ENCODE results near the gene STXBP5. TPM values are rescaled to one million over a fixed set of nuclear protein-coding genes. Genes with fewer than 3 reads are reported as not detected.
"Not testable (repeated sequence)": the region's sequence is repeated elsewhere in the genome, so short reads cannot be mapped to it uniquely, and the experiment has no call there.

Gene STXBP5
- total RNA-seq, 1 experiment from 2014 or later: 15.1 TPM

GRCh38 chr6:147372806-147373205, 168.6 kb downstream of the STXBP5 start:
- DNase-seq (ENCODE audit: low spot score): no peak

- DNase-seq (ENCODE audit: low spot score): no peak
These were observed 174.6 kb downstream of the STXBP5 start for GRCh38 chr6:147378819-147379218.

- DNase-seq (ENCODE audit: low spot score): not testable (repeated sequence)
These were observed 176.6 kb downstream of the STXBP5 start for GRCh38 chr6:147380841-147381240.

DNA sequence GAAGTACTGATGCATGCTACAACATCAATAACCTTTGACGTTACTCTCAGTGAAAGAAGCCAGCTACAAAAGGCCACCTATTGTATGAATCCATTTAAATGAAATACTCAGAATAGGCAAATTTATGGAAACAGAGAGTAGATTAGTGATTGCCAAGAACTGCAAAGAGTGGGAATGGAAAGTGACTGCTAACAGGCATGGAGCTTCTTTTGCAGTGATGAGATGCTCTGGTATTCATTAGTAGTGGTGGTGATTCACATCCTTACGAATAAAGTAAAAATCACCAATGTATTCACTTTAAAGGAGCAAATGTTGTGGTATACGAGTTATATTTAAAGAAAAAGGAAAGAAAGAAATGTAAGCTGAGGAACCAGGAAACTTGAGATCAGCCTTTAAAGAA, 177.5 kb downstream of the STXBP5 start:
- DNase-seq (ENCODE audit: low spot score): no peak

DNA sequence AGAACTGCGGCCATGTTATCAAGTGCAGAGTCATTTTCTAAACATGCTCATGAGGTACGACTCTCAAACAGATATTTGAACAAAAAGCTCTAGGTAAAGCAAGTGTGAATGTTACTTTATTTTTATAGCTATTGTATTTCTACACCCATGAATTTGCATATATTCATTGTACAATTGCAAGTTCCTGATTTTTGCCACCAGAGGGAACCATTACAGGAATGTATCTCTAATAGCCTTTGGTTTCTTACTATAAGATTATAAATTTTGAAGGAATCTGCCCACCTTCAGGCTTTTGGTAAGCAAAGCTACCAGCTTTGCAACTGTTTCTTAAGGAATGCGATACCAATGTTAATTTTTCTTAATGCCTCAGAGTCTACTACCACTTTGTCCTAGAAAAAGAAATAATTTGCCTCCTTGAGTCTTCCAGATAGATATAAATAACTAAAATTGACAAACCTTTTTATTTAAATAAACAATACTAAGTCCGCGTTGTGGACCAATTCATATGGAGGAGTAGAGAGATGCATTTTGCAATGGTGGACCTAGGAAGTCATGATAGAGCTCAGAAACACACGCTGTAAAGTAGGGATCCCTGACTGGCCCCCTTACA, 178.8 kb downstream of the STXBP5 start:
- DNase-seq (ENCODE audit: low spot score): peak; percentile 49

DNA sequence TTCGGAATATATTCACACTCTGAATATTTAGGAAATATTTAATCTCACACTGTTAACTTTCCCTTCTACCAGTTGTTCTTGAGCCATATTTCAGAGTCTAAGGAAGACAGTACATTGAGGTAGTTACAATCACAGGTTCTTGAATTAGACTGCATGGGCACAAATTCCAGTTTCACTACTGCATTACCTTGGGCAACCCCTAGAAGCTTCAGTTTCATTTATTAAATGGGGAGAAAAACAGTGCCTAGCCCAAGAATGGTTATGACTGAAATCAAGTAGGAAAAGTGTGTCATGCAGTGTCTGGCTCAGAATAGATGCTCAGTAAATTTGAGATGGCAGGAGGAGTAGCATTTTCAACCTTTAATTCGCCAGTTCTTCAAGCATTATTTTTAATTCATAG, 179.8 kb downstream of the STXBP5 start:
- no peak for DNase-seq (ENCODE audit: low spot score)

DNA sequence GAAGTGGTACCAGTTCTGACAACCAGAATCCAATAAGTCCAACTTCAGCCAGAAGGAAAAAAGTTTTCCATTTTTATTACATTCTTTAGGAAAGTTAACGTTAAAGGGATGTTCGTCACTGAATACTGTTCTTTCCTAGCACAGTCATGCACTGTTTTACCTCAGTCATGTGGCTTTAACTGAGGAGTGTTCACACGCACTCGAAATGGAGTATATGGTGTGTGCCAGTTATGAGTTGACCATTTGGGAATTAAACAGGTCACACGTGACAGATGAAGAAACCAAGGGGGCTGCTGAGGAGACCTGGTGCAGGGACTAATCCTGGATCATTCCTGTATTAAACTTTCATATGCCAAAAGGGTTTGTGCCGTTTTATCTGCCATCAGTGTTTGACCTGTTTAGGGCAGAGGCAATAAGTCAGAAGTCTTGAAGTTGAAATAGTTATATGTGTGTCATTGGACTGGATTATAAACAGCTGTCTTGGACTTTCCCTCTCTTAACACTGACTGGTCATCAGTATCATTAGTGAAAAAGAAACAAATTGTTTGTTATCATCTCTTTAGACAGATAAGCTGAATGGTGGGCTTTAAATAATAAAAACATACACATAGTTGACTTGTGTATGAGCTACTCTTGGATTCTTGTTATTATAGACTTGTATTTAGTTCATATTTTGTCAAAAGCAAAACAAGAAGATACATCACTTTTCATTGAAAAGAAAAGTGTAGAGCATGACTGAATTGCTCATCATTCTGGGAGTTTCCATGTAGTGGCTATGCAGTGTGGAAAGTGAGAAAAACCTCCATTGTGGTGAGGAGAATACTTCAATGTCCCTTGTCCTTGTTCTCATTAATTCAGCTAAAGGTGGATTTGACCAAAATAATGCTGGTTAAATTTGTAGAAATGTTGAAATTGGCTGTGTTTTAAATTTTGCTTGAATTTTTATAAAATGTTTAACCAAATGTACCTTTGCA, 180.8 kb downstream of the STXBP5 start:
- no peak for DNase-seq (ENCODE audit: low spot score)

- DNase-seq (ENCODE audit: low spot score): no peak
These were observed 185.2 kb downstream of the STXBP5 start for GRCh38 chr6:147389463-147389862.

DNA sequence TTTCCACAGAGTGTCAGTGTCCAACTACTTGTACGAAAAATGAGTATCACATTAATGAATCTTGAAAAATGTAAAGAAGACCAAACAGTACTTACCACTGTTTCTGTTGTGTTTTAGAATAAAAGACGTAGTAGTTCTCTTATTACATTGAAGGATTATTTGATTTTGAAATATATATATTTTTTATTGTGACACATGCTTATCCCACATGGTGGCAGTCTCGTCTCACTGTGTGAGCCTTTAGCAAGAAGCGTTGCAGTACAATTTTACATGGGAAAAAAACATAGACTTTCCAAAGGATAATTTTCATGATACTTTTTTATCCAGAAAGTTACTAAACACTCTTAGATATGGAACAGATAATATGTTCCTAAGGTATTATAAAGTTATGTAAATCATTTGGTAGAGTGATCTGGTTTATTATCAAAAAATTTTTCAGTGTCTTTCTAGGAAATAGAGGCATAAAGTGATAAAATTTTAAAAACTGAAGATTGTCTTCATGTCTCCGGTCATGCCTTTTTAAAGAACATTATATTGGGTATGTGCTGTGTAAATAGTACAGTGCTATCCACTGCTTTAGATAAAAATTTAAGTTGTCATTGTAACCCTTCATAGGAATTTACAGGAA, 186.8 kb downstream of the STXBP5 start:
- peak; percentile 38 for DNase-seq (ENCODE audit: low spot score)

DNA sequence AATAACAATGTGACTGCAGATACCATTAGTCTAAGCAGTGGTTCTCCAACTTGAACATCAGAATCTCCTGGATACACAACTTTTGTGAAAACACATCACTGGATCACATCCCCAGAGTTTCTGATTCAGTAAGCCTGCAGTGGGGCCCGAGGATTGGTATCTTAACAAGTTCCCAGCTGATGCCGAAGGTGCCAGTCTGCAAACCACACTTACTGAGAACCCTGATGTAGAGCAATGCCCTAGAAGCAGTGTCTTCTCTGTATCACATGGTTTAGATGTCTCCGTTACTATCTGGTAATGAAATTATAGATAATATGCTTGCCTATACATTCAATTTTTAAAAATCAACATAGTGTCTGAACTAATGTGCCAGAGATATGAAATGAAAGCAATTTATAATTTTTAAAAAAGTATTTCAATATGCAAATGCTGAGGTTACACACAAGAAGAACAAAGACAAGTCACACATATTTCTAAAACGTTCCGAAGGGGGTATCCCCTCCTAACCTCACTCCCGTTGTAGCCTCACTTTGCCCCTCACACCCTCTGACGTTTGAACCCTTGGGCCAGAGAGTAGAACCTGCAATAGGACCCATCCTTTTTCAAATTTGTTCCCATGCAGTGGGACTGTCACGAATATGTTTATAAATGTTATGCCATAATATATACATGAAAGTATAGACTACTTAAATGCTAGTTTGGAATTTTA, 188.9 kb downstream of the STXBP5 start:
- no peak for DNase-seq (ENCODE audit: low spot score)

- no peak for DNase-seq (ENCODE audit: low spot score)
These were observed 190.9 kb downstream of the STXBP5 start for GRCh38 chr6:147395158-147395557.

GRCh38 chr6:147397306-147397705, 193.1 kb downstream of the STXBP5 start:
- no peak for DNase-seq (ENCODE audit: low spot score)

- no peak for DNase-seq (ENCODE audit: low spot score)
These were observed 196.8 kb downstream of the STXBP5 start for GRCh38 chr6:147400968-147401367.

- DNase-seq (ENCODE audit: low spot score): no peak
These were observed 197.6 kb downstream of the STXBP5 start for GRCh38 chr6:147401779-147402178.

DNA sequence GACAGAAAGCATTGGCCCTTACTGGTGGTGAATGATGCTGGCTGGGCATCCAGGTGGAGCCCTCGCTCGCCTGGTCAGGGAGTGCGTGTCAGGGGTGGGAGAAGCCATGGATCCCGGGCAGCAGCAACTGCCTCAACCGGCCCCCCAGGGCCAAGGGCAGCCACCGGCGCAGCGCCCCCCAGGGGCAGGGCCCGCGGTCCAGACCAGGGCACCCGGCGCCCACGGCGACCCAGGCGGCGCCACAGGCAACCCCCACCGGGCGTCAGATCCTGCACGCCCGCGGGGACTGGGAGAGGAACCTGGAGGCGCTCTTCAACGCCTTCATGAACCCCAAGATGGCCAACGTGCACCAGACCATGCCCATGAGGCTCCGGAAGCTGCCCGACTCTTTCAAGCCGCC, 202.6 kb downstream of the STXBP5 start:
- DNase-seq (ENCODE audit: low spot score): no peak

GRCh38 chr6:147407571-147407970, 203.4 kb downstream of the STXBP5 start:
- no peak for DNase-seq (ENCODE audit: low spot score)

DNA sequence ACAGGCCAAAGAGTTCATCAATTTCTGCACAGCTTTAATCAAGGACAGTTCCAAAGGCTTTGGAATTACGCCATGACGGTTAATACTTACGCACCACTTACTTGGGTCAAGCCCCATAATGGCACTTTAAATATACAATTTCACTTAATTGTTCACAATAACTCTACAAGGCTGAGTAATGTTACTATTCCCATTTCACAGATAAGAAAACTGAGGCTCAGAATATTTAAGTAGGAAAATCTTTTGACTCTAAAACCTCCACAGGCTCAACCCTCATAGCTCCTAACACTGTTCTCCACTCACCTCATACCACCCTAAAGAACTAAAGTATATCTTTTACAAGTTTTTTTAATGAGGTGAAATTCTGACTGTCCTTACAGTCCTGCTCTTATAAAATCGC, 212.4 kb downstream of the STXBP5 start:
- DNase-seq (ENCODE audit: low spot score): no peak

DNA sequence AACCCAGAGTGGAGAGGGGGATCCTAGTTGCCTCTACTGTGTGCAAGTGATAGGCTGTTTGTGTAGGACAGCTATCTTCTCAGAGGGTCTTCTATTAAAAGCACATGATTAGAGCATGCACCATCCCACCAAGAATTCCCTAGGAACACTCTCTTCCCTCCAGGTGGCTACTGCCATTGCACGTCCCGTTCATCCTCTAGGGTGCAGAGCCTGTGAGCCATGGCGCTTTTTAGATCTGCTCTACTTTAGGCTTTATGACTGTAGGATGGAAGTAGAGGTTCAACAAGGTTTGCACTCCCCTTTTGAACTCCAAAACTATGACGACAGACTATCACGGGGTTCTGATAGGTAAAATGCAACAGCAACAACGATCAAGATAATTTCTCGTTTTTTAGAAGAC, 213.7 kb downstream of the STXBP5 start:
- DNase-seq (ENCODE audit: low spot score): no peak

DNA sequence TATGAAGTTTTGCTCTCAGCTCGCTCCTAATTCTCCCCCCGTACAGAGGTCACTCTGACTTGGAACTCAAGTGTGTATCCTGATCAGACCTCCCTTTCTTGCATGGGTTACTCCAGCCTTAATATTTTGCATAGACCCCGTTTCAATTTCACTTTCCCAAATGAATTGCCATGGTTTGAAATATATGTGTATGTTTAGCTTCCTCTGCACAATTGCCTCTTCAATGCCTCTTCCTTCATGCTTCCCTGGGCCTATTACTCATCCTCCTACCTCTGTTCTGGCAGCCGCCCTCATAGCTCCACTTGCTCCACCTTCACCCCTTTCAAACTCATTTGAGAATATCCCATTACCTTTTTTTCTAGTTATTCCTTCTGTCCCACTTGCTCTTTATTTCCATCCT, 214.3 kb downstream of the STXBP5 start:
- no peak for DNase-seq (ENCODE audit: low spot score)

GRCh38 chr6:147421903-147422302, 217.7 kb downstream of the STXBP5 start:
- no peak for DNase-seq (ENCODE audit: low spot score)

- DNase-seq (ENCODE audit: low spot score): no peak
These were observed 218.9 kb downstream of the STXBP5 start for GRCh38 chr6:147423111-147423510.

- DNase-seq (ENCODE audit: low spot score): no peak
These were observed 225.6 kb downstream of the STXBP5 start for GRCh38 chr6:147429794-147430193.

All from HT-29 (cell line).